Esophagus muscularis mucosa (tissue), 4 donors: ENCODE measurements around the gene CCDC141. TPM values are rescaled to one million over a fixed set of nuclear protein-coding genes. Genes with fewer than 3 reads are reported as not detected.
"Not testable (repeated sequence)": the region's sequence is repeated elsewhere in the genome, so short reads cannot be mapped to it uniquely, and the experiment has no call there.

ENCODE experiments used
- DNase-seq: peaks from one replicate; pipeline ENCODE4 v3.0.0-alpha.2; 2017; ENCODE audit errors: extremely low spot score
- H3K27ac ChIP-seq, 4 donors: fragments of 200-600 bp; sonication (generic); replicated peaks in 1 of 4; 1 replicate in 3 of 4; 2 replicates in 1 of 4; pipeline ENCODE4 v1.5.1; 2016 to 2019; ENCODE audit warnings: mild to moderate bottlenecking in 1 of 4
- H3K27me3 ChIP-seq, 4 donors: fragments of 200-600 bp; sonication (generic); one replicate each; pipeline versions ENCODE4 v1.5.1 to v1.6.0; 2016 to 2019
- H3K36me3 ChIP-seq, 4 donors: fragments of 200-600 bp; sonication (generic); one replicate each; pipeline ENCODE4 v1.5.1; 2016 to 2019
- H3K4me1 ChIP-seq, 4 donors: fragments of 200-600 bp; sonication (generic); one replicate each; pipeline ENCODE4 v1.5.1; 2016 to 2019
- H3K4me3 ChIP-seq, 4 donors: fragments of 200-600 bp; sonication (generic); 1 replicate in 2 of 4; 2 replicates in 2 of 4; pipeline ENCODE4 v1.5.1; 2016 to 2019; ENCODE audit warnings: mild to moderate bottlenecking in 4 of 4, moderate library complexity in 1 of 4
- H3K9me3 ChIP-seq, 4 donors: fragments of 200-600 bp; sonication (generic); 1 replicate in 3 of 4; 2 replicates in 1 of 4; pipeline ENCODE4 v1.5.1; 2016 to 2019
- CTCF ChIP-seq, 3 experiments: fragments of 200-600 bp in 2 of 3; fragments of 450-650 bp in 1 of 3; sonication (generic) in 2 of 3; IDR thresholded peaks; one replicate each; pipeline ENCODE4 v1.5.1; 2017 to 2019; ENCODE audit warnings: antibody characterized with exemption in 3 of 3, mild to moderate bottlenecking in 2 of 3, moderate library complexity in 1 of 3
- EP300 ChIP-seq: sonication (generic); formaldehyde crosslinking; IDR thresholded peaks from one replicate; pipeline ENCODE4 v1.6.1; 2017; ENCODE audit warnings: antibody characterized with exemption
- POLR2A ChIP-seq: fragments of 450-650 bp; IDR thresholded peaks from one replicate; pipeline ENCODE4 v1.6.1; 2017; ENCODE audit warnings: antibody characterized with exemption, moderate library complexity, mild to moderate bottlenecking, low read depth
- POLR2AphosphoS5 ChIP-seq, 2 donors: sonication (generic); formaldehyde crosslinking; IDR thresholded peaks; one replicate each; pipeline ENCODE4 v1.6.1; 2017; ENCODE audit warnings: antibody characterized with exemption in 2 of 2
- WGBS: methylation state at CpG from one replicate; pipeline ENCODE4 v1.1.5; 2018; 5-methylcytosine and 5-hydroxymethylcytosine counted together
- intact Hi-C: fragments of 100-400 bp; cut with DNase I; formaldehyde crosslinking; loops from one replicate; pipeline ENCODE4 v1.15.1; 2023
- total RNA-seq, 4 donors: library from RNA; depleted of rRNA; stranded (reverse); fragments of >200 nt; gene quantifications; one replicate each; pipeline versions ENCODE4 v1.1.0 to v1.2.1, GENCODE V29; 2016

Gene CCDC141
- total RNA-seq, 4 donors from 2014 or later: 2.7 to 8.7 (median 4.1) TPM

GRCh38 chr2:179051250-179051649, 1.3 kb upstream of the CCDC141 start:
- no peaks in the 10 kb centered on the region for H3K36me3 ChIP-seq
- intact Hi-C loops: no loop called here
- WGBS: 77% methylated on average over 4 of the region's 4 CpGs
- TF ChIP-seq EP300 (no peak), POLR2AphosphoS5 (IDR thresholded peaks at IDR 0.05) (no peak), CTCF (IDR thresholded peaks at IDR 0.05) (no peak), POLR2A (no peak)
- H3K27me3 ChIP-seq: no peaks in the 10 kb centered on the region
- no peak overlapping the region for H3K27ac ChIP-seq
- peaks cover 4 to 24% (median 23%) of the 10 kb centered on the region in 4 donors for H3K4me1 ChIP-seq
- no peak overlapping the region for H3K4me3 ChIP-seq
- no peak for DNase-seq
- H3K9me3 ChIP-seq: no peaks in the 10 kb centered on the region

- no peak overlapping the region for H3K4me3 ChIP-seq
- intact Hi-C loops: no loop called here
- TF ChIP-seq POLR2AphosphoS5 (IDR thresholded peaks at IDR 0.05) (no peak), EP300 (no peak), CTCF (IDR thresholded peaks at IDR 0.05) (no peak), POLR2A (no peak)
Observed at GRCh38 chr2:179050755-179051154, 818 bp upstream of the CCDC141 start.

DNA sequence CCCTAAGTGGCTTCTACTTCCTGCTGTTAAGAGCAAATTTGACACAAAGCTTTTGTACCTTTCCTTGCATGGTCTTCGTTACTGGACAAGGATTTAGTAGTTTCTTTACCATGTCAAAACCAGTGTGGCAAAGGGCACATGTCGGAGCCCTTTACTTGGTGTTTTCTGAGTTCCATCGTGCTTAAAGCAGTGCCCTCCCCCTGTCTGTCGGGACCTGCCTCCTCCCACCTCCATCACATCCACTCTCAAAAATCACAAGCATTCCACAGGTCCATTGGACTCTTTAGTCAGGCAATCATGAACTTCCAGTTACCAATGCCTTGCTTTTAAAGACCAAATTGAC, 763 bp downstream of the CCDC141 start:
- Histone ChIP-seq H3K9me3 (no peaks in the 10 kb centered on the region), H3K27me3 (no peaks in the 10 kb centered on the region), H3K4me1 (peaks cover 4 to 24% (median 23%) of the 10 kb centered on the region in 4 donors), H3K36me3 (no peaks in the 10 kb centered on the region), H3K27ac (peak overlapping the region; percentile 15 to 32 (median 20)), H3K4me3 (peak overlapping the region; percentile 17 to 25 (median 20))
- TF ChIP-seq POLR2A (no peak), CTCF (IDR thresholded peaks at IDR 0.05) (no peak), POLR2AphosphoS5 (IDR thresholded peaks at IDR 0.05) (no peak), EP300 (no peak)
- no peak for DNase-seq
- 69% methylated on average over 4 of the region's 4 CpGs for WGBS
- intact Hi-C loops: no loop called here

More at GRCh38 chr2:179050755-179051154, 818 bp upstream of the CCDC141 start:
- DNase-seq: no peak
- Histone ChIP-seq H3K9me3 (no peaks in the 10 kb centered on the region), H3K36me3 (no peaks in the 10 kb centered on the region), H3K27ac (no peak overlapping the region), H3K27me3 (no peaks in the 10 kb centered on the region), H3K4me1 (peaks cover 4 to 24% (median 23%) of the 10 kb centered on the region in 4 donors)

GRCh38 chr2:179048099-179048498, 1.8 kb downstream of the CCDC141 start:
- 90% methylated on average over 2 of the region's 2 CpGs for WGBS
- intact Hi-C loops: no loop called here

DNA sequence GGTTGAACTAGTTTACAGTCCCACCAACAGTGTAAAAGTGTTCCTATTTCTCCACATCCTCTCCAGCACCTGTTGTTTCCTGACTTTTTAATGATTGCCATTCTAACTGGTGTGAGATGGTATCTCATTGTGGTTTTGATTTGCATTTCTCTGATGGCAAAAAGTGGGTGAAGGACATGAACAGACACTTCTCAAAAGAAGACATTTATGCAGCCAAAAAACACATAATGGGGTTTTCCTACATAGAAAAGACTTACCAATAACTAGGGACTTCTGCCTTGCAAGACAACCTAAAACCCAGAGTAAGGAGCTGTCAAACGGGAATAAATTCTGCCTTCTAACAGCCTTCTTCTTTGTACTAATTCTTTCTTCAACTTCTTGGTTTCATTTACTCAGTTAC, 4.3 kb downstream of the CCDC141 start:
- H3K27me3 ChIP-seq, H3K36me3 ChIP-seq, H3K4me3 ChIP-seq, H3K27ac ChIP-seq, H3K9me3 ChIP-seq, intact Hi-C loops, DNase-seq: not testable (repeated sequence)
- 0% methylated on average over 1 of the region's 1 CpG for WGBS
- peaks cover 0 to 17% (median 15%) of the 10 kb centered on the region in 4 donors for H3K4me1 ChIP-seq

More at GRCh38 chr2:179048099-179048498, 1.8 kb downstream of the CCDC141 start:
- TF ChIP-seq CTCF (IDR thresholded peaks at IDR 0.05) (no peak), EP300 (no peak), POLR2A (no peak), POLR2AphosphoS5 (IDR thresholded peaks at IDR 0.05) (no peak)
- Histone ChIP-seq H3K9me3 (no peaks in the 10 kb centered on the region), H3K4me1 (peaks cover 4 to 24% (median 23%) of the 10 kb centered on the region in 4 donors), H3K27ac (no peak overlapping the region), H3K4me3 (no peak overlapping the region), H3K27me3 (no peaks in the 10 kb centered on the region), H3K36me3 (no peaks in the 10 kb centered on the region)
- no peak for DNase-seq
